WTC11 (cell line): Measurements from ENCODE around the gene COG2.

Source experiments
- CREB1 ChIP-seq: sonication (generic); formaldehyde crosslinking; IDR thresholded peaks from 2 replicates; pipeline ENCODE4 v1.8.0; 2023; ENCODE audit warnings: mild to moderate bottlenecking, missing genetic modification reagents
- CTCF ChIP-seq: fragments of 200-600 bp; IDR thresholded peaks from 2 replicates; pipeline ENCODE4 v1.8.0; 2022; ENCODE audit warnings: antibody characterized with exemption
- MLX ChIP-seq: sonication (generic); formaldehyde crosslinking; IDR thresholded peaks from 2 replicates; pipeline ENCODE4 v1.8.1; 2023; ENCODE audit warnings: mild to moderate bottlenecking, missing genetic modification reagents, moderate library complexity
- NFE2L1 ChIP-seq: sonication (generic); formaldehyde crosslinking; IDR thresholded peaks from 2 replicates; pipeline ENCODE4 v1.8.1; 2023; ENCODE audit warnings: missing genetic modification reagents
- NR2C2 ChIP-seq: sonication (generic); formaldehyde crosslinking; IDR thresholded peaks from 2 replicates; pipeline ENCODE4 v1.8.0; 2022; ENCODE audit warnings: mild to moderate bottlenecking, missing genetic modification reagents
- NR3C1 ChIP-seq: sonication (generic); formaldehyde crosslinking; conservative IDR thresholded peaks from 2 replicates; pipeline ENCODE4 v1.8.1; 2023; ENCODE audit warnings: low read depth, mild to moderate bottlenecking, missing genetic modification reagents
- PREB ChIP-seq: sonication (generic); formaldehyde crosslinking; IDR thresholded peaks from 2 replicates; pipeline ENCODE4 v1.8.1; 2022; ENCODE audit warnings: mild to moderate bottlenecking, missing genetic modification reagents, moderate library complexity, borderline replicate concordance
- RELA ChIP-seq: sonication (generic); formaldehyde crosslinking; IDR thresholded peaks from 2 replicates; pipeline ENCODE4 v1.8.1; 2022; ENCODE audit warnings: missing genetic modification reagents, mild to moderate bottlenecking, borderline replicate concordance
- TP53 ChIP-seq: sonication (generic); formaldehyde crosslinking; IDR thresholded peaks from 2 replicates; pipeline ENCODE4 v1.8.1; 2023; ENCODE audit warnings: mild to moderate bottlenecking, missing genetic modification reagents
- USF2 ChIP-seq: sonication (generic); formaldehyde crosslinking; IDR thresholded peaks from 2 replicates; pipeline ENCODE4 v1.8.1; 2023; ENCODE audit warnings: mild to moderate bottlenecking, missing genetic modification reagents, moderate library complexity
- ZBTB43 ChIP-seq: sonication (generic); formaldehyde crosslinking; IDR thresholded peaks from 2 replicates; pipeline ENCODE4 v1.8.1; 2023; ENCODE audit warnings: mild to moderate bottlenecking, missing genetic modification reagents
- ZNF232 ChIP-seq: sonication (generic); formaldehyde crosslinking; IDR thresholded peaks from 2 replicates; pipeline ENCODE4 v1.8.0; 2022; ENCODE audit warnings: mild to moderate bottlenecking, missing genetic modification reagents

GRCh38 chr1:230712470-230712942 is 70.2 kb downstream of the COG2 start:
- TF ChIP-seq CTCF (no peak), RELA (CRISPR knock-in tag) (no peak), NFE2L1 (CRISPR knock-in tag) (no peak), CREB1 (CRISPR knock-in tag) (no peak), NR3C1 (CRISPR knock-in tag) (no peak), PREB (CRISPR knock-in tag) (no peak), ZBTB43 (CRISPR knock-in tag) (no peak), MLX (CRISPR knock-in tag) (no peak), ZNF232 (CRISPR knock-in tag) (no peak), NR2C2 (CRISPR knock-in tag) (no peak), TP53 (CRISPR knock-in tag) (no peak), USF2 (no peak)
